Uterus (tissue), 2 donors: ENCODE results near the gene TMEM131L.

Experiments
- POLR2A ChIP-seq, 2 donors: fragments of 450-650 bp; IDR thresholded peaks; one replicate each; pipeline ENCODE4 v1.6.1; 2016; ENCODE audit warnings: antibody characterized with exemption in 2 of 2, mild to moderate bottlenecking in 1 of 2, moderate library complexity in 1 of 2
- TF ChIP-seq, protein P1 (sequence below), 4 experiments: fragments of 200-600 bp in 2 of 4; fragments of 450-650 bp in 2 of 4; sonication (generic) in 2 of 4; IDR thresholded peaks; one replicate each; pipeline ENCODE4 v1.5.1; 2016 to 2019; ENCODE audit warnings: antibody characterized with exemption in 4 of 4, mild to moderate bottlenecking in 2 of 4, moderate library complexity in 1 of 4

DNA sequence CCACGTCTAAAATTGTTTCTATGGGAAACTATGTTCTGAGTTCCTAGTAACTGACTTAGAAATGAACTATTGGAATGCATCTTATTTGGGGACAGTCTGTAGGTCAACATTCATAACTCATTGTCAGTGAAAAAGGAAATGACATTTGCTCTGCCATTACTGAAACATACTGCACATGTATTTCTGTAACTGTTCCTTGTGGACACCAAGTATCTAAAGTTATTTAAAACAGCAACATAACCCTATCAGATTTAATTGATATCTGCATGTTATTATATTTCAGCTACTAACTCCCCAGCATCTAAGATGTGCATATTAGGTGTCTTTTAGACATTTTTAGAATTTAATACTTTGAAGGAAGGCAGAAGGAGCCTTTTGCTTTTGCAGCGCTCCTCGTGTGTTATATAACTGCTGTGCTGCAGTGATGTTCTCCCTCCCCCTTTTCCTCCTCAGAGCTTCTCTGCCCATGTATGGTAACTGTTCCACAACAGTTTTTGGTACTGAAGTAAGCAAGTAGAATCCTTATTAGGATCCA, 37.2 kb upstream of the TMEM131L start:
- TF ChIP-seq POLR2A (IDR thresholded peaks at IDR 0.05), result no peak
- TF ChIP-seq, protein P1, sequence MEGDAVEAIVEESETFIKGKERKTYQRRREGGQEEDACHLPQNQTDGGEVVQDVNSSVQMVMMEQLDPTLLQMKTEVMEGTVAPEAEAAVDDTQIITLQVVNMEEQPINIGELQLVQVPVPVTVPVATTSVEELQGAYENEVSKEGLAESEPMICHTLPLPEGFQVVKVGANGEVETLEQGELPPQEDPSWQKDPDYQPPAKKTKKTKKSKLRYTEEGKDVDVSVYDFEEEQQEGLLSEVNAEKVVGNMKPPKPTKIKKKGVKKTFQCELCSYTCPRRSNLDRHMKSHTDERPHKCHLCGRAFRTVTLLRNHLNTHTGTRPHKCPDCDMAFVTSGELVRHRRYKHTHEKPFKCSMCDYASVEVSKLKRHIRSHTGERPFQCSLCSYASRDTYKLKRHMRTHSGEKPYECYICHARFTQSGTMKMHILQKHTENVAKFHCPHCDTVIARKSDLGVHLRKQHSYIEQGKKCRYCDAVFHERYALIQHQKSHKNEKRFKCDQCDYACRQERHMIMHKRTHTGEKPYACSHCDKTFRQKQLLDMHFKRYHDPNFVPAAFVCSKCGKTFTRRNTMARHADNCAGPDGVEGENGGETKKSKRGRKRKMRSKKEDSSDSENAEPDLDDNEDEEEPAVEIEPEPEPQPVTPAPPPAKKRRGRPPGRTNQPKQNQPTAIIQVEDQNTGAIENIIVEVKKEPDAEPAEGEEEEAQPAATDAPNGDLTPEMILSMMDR (IDR thresholded peaks at IDR 0.05), result no peak
